ENCODE measurements around the gene RUNX3.

- TF ChIP-seq CTCF (IDR thresholded peaks at IDR 0.05 in 8 of 11, conservative IDR thresholded peaks at IDR 0.05 in 3 of 11): no peak
- peak in 1 of 3 donors; percentile 34 for TF ChIP-seq POLR2A (IDR thresholded peaks at IDR 0.05)
- peak; percentile 26 to 81 (median 63) for TF ChIP-seq POLR2AphosphoS5 (IDR thresholded peaks at IDR 0.05)
Observed at GRCh38 chr1:24928689-24929397, 1.2 kb downstream of the RUNX3 start.
